Measurements from ENCODE around the gene MAP4K1. TPM values are rescaled to one million over a fixed set of nuclear protein-coding genes. Genes with fewer than 3 reads are reported as not detected.

The MAP4K1 gene
- polyA plus RNA-seq, 12 donors = 1.8 to 17.8 (median 10.3) TPM; not detected in 2

DNA sequence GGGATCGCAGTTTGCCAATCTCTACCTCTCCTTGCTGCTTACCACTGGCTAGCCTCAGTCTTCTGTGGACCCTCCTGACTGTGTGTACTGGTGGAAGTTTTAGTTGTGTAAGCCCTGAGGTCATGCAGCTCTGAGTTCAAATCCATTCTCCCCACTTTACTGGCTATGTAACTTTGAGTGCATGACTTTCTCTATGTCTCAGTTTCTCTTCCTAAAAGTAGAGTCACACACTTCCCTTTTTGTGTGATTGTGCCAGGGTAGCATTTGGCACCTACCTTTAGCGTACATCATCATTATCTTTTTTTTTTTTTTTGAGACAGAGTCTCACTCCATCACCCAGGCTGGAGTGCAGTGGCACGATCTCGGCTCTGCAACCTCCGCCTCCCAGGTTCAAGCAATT is 70.3 kb downstream of the MAP4K1 start:
- no peak for DNase-seq

DNA sequence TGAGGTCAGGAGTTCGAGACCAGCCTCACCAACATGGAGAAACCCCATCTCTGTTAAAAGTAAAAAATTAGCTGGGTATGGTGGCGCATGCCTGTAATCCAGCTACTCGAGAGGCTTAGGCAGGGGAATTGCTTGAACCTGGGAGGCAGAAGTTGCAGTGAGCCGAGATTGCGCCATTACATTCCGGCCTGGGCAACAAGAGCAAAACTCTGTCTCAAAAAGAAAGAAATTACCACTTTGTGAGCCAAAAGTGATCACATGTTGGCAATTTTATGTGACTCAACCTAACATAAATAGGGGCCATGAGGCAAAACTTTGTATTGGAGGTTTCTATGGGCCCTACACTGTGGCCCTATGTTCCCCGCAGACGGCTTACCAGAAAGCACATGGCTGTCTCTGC is 72.2 kb downstream of the MAP4K1 start:
- DNase-seq = no peak

DNA sequence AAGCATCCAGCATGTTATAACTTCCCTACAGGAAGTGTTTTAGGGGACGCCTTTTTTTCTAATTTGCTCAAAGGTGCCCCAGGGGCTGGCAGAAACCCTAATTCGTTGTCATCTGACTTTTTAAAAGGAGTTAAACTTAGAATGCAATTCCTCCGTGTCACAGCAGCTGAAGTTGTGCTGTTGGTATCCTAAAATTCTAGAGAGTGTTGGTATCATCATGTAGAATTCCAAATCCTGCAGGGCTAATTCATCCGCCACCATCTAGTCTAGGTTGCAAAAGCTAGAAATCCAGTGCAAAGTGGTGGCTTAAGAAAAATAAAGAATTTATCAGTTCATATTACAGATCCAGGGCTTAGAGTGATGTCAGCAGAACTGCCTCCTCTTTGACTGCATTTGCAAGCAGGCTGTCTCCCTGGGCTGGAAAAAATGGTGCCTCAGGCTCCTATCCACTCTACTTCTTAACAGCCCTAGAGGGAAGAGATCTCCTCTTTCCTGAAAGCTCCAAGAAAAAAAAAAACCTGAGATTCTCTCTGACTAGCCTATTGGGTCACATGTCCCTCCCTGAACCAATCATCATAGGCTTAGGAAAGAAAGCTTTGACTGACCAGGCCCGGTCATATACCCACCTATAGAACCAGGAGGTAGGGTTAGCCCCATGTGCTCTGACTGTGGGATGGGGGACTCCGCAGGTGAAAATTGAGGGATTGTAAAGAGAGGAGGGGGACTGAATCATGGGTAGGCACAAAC is 73.0 kb downstream of the MAP4K1 start:
- no peak for DNase-seq

DNA sequence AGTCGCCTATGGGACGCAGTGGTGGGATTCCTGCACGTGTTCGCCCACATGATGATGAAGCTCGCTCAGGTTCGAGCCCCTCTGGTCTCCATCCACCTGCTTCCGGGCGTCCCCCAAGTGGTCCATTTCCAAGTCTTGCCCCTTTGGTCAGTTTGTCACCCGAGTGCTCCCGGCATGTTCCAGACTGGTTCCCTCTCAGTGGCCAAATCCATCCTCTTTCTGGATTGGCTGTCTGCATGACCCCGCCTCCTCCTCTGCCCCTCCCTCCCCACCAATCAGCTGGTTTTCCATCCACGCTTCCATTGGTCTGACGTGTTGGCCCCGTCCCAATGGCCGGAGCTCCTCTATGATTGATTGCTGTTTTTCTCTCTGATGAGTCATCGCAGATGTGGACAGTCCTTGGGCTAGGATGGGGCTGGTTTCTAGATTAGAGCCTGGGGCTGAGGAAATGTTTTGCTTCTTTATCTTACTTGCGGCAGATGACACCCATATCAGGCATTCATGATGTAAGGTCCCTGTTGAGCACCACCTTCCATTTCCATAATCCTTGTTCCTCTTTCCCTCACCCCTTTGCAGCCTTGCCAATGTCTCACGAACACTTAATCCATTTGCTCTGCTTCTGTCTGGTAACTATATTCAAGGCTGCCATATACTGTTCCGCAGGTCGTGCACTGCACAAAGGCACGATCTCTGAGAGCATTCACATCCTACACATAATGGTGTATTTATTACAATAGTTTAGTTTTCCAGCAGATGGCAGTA is 73.8 kb downstream of the MAP4K1 start:
- DNase-seq = peak; percentile 44

DNA sequence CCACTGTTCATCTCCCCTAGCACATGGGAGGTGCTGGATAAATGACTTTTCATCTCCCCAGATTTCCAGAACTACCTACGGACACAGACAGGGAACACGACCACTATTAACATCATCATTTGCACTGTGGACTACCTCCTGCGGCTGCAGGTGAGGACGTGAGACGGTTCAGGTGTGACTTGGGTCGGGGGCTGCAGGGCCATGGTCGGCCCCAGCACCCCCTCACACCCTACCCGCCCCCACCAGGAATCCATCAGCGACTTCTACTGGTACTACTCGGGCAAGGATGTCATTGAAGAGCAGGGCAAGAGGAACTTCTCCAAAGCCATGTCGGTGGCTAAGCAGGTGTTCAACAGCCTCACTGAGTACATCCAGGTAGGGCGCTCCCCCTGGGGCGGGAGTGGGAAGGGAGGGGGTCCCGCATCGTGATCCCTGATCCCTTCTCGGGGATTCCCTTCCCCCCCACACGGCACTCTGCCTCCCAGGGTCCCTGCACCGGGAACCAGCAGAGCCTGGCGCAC is 74.4 kb downstream of the MAP4K1 start:
- DNase-seq = no peak

DNA sequence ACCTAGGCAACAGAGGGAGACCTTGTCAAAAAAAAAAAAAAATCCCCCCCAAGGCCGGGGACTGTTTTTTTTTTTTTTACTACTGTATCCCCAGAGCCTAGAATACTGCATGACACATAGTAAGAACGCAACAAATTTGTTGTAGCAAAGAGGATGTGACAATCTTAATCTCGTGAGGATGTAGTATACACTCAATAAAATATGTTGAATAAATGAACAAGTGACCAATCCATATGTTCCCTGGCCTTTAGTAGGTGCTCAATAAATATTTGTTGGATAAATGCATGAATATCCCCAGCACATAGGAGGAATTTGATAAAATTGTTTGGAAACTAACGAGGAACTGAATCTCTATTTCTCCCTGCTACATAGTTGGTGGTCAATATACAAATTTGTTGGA is 75.7 kb downstream of the MAP4K1 start:
- no peak for DNase-seq

DNA sequence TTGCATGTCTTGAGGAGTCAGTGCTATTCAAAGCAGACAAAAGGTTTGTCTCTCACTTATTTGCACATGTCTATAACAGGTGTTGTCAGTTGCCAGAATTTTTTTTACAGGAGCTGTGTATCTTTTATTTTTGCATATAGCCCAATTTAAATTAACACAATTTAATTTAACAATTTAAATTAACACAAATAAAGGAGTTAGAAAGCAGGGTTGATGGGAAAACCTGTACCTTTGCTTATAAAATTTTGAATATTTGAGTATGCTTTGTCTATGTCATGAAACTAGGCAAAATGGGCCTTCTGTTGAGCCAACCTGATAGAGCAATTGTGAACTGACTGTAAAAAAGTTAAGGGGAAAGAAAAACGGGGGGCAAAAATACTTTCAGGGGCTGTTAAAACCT is 78.0 kb downstream of the MAP4K1 start:
- DNase-seq = no peak

DNA sequence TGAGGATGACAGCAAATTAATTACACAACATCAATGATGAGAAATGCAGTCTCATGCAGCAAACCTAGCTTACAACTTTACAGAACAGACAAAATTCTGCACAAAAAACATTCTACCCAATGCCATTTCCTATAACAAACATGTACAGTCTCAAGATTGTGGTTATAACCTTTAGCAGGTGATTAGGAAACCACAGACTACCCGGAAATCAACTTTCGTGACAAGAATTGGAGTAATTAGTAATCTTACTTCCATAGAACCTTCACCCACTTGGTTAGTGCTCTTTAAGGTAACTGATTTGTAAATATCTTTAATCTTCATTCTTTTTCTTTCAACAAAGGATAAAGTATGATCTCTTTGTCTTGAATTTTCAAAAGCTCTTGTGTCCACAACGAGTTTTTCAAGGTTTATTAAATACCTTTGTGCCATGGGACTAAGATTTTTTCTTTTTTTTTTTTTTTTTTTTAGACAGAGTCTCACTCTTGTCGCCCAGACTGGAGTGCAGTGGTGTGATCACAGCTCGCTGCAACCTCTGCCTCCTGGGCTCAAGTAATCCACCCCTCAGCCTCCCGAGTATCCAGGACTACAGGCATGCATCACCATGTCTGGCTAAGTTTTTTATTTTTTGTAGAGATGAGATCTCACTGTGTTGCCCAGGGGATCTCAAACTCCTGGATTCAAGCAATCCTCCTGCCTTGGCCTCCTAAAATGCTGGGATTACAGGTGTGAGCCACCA is 78.8 kb downstream of the MAP4K1 start:
- no peak for DNase-seq

DNA sequence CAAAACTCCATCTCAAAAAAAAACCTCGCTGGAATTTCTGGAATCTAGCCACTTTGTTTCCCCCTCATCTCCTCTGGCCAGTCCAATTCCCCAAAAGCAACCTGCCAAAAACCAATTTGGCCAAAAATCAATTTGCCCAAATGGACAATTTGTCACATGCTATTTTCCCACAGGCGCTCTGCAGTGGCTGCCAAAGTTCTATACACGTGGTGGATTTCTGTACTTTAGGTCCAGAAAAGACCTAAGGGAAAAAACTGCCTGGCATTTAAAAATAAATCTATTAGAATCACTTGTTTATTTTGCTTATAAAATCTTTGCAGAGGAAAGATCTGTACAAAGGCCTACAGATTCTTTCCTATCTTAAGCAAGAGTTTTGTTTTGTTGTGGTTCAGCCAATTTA is 79.4 kb downstream of the MAP4K1 start:
- peak; percentile 19 for DNase-seq

Other genes starting within 250 kb of the MAP4K1 start
- 100 to 1,000 TPM in 11 of 12 donors, not detected in 1; 111 to 140 (median 119) TPM for gene PSMD8, start 243.4 kb downstream of the MAP4K1 start, polyA plus RNA-seq (ENCODE audit: insufficient read length in 12 of 12)
- gene GGN, start 229.9 kb downstream of the MAP4K1 start, polyA plus RNA-seq (ENCODE audit: insufficient read length in 12 of 12) = under 1 TPM in 6 of 12 donors, not detected in 6; 0.25 to 0.38 (median 0.34) TPM
- gene SPRED3, start 229.3 kb downstream of the MAP4K1 start, polyA plus RNA-seq (ENCODE audit: insufficient read length in 12 of 12) = under 1 TPM in 10 of 12 donors, not detected in 2; 0.31 to 0.98 (median 0.52) TPM
- gene FAM98C, start 214.9 kb downstream of the MAP4K1 start, polyA plus RNA-seq (ENCODE audit: insufficient read length in 12 of 12) = 10 to 100 TPM in 4 of 12 donors, 1 to 10 TPM in 7, not detected in 1; 6.4 to 30.9 (median 9.3) TPM
- 1 to 10 TPM in 10 of 12 donors, not detected in 2; 1.2 to 4.3 (median 2.4) TPM for gene RASGRP4, start 191.7 kb downstream of the MAP4K1 start, polyA plus RNA-seq (ENCODE audit: insufficient read length in 12 of 12)
- gene RYR1, start 184.3 kb downstream of the MAP4K1 start, polyA plus RNA-seq (ENCODE audit: insufficient read length in 12 of 12) = 100 to 1,000 TPM; 205 to 659 (median 555) TPM
- gene EIF3K, start 1.2 kb upstream of the MAP4K1 start, polyA plus RNA-seq (ENCODE audit: insufficient read length in 12 of 12) = 100 to 1,000 TPM; 195 to 996 (median 338) TPM
- gene ACTN4, start 29.7 kb upstream of the MAP4K1 start, polyA plus RNA-seq (ENCODE audit: insufficient read length in 12 of 12) = 100 to 1,000 TPM; 116 to 322 (median 196) TPM
- 1 to 10 TPM in 6 of 12 donors, under 1 TPM in 4, not detected in 2; 0.64 to 5.1 (median 1.3) TPM for gene CAPN12, start 126.5 kb upstream of the MAP4K1 start, polyA plus RNA-seq (ENCODE audit: insufficient read length in 12 of 12)
- gene LGALS7, start 155.6 kb upstream of the MAP4K1 start, polyA plus RNA-seq (ENCODE audit: insufficient read length in 12 of 12) = 1 to 10 TPM in 5 of 12 donors, under 1 TPM in 3, not detected in 4; 0.33 to 8.7 (median 1.0) TPM
- 100 to 1,000 TPM in 1 of 12 donors, 10 to 100 TPM in 2, 1 to 10 TPM in 2, under 1 TPM in 1, not detected in 6; 0.93 to 126 (median 7.2) TPM for gene LGALS7B, start 171.2 kb upstream of the MAP4K1 start, polyA plus RNA-seq (ENCODE audit: insufficient read length in 12 of 12)
- gene LGALS4, start 195.0 kb upstream of the MAP4K1 start, polyA plus RNA-seq (ENCODE audit: insufficient read length in 12 of 12) = 100 to 1,000 TPM in 1 of 12 donors, 1 to 10 TPM in 4, under 1 TPM in 6, not detected in 1; 0.50 to 236 (median 0.88) TPM
- gene ECH1, start 213.8 kb upstream of the MAP4K1 start, polyA plus RNA-seq (ENCODE audit: insufficient read length in 12 of 12) = 100 to 1,000 TPM in 7 of 12 donors, 10 to 100 TPM in 4, not detected in 1; 86.5 to 129 (median 102) TPM
- gene HNRNPL, start 232.0 kb upstream of the MAP4K1 start, polyA plus RNA-seq (ENCODE audit: insufficient read length in 12 of 12) = over 10,000 TPM in 1 of 12 donors, 100 to 1,000 TPM in 11; 251 to 16,091 (median 284) TPM